ENCODE measurements around the gene PTCH2. TPM values are rescaled to one million over a fixed set of nuclear protein-coding genes. Genes with fewer than 3 reads are reported as not detected.

Gene PTCH2, protein sequence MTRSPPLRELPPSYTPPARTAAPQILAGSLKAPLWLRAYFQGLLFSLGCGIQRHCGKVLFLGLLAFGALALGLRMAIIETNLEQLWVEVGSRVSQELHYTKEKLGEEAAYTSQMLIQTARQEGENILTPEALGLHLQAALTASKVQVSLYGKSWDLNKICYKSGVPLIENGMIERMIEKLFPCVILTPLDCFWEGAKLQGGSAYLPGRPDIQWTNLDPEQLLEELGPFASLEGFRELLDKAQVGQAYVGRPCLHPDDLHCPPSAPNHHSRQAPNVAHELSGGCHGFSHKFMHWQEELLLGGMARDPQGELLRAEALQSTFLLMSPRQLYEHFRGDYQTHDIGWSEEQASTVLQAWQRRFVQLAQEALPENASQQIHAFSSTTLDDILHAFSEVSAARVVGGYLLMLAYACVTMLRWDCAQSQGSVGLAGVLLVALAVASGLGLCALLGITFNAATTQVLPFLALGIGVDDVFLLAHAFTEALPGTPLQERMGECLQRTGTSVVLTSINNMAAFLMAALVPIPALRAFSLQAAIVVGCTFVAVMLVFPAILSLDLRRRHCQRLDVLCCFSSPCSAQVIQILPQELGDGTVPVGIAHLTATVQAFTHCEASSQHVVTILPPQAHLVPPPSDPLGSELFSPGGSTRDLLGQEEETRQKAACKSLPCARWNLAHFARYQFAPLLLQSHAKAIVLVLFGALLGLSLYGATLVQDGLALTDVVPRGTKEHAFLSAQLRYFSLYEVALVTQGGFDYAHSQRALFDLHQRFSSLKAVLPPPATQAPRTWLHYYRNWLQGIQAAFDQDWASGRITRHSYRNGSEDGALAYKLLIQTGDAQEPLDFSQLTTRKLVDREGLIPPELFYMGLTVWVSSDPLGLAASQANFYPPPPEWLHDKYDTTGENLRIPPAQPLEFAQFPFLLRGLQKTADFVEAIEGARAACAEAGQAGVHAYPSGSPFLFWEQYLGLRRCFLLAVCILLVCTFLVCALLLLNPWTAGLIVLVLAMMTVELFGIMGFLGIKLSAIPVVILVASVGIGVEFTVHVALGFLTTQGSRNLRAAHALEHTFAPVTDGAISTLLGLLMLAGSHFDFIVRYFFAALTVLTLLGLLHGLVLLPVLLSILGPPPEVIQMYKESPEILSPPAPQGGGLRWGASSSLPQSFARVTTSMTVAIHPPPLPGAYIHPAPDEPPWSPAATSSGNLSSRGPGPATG
- total RNA-seq (1 to 10 TPM; 1.1 to 1.7 TPM), polyA plus RNA-seq (not detected)

DNA sequence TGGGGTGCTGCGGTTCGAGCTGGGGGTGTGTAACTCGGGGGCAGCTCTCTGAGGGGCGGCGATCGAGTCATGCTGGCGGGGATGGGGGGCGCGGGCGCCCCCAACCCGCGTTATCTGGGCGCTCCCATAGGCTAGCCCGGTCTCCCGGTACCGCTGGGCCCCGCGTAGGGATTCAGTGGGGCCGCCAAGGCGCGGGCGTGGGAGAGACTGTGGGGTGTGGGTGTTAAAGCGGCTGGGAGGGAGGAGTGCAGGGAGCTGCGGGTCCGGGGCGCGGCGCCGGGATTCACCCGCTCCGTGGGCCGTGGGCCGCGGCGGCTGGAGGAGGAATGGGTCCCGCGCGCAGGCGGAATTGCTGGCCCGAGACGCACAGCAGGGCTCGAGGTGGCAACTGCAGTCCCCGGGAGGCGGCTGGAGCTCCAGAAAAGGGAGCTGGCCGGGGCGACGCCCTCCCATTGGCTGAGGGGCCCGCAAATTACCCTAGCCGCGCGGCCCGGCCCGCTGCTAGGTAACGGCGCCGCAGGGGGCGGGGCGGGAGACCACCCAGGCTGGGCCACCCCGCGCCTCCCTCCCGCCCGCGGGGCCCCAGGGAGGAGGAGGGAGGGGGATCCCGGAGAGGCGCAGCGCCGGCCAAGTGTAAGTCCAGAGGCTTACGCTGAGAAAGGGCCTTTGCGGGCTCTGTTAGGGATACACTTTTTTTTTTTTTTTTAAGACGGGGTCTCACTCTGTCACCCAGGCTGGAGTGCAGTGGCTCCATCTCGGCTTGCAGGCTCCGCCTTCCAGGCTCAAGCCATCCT lies at the start of gene PTCH2:
Gene PTCH2, minus strand, starts transcription at position 392 of the 794 bp plus-strand sequence. Its CDS starts 321 bp downstream, at position 71.
- peak in 2 of 5 donors; percentile 9 to 54 for DNase-seq
- H3K4me3 ChIP-seq (ENCODE audit: low read length) = no peak within 1 kb of the TSS
- POLR2A ChIA-PET = interaction anchor here (0.5 to 1.3 kb wide), 5 partner anchors 38 to 121 kb away, joined by 3 to 4 read pairs (median 4); partner anchors contain the start of gene PLK3

DNA sequence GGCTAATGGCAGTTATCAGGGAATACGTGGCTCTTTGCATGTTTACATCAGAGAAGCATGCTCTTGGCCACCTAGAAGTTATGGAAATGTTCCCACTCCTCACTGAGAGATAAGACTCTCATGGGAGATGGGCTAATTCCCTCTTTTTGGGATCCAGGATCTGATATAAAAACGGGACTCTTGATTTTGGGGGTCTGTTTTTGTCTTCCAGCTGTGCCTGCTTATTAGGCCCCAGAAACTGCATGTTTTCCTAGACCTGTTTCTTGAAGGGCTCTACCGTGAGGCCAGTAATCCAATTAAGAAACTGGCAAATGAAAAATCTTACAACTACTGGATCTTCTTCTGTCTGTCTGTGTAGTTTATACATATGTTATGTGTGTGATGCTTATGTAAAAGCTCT lies 47.0 kb upstream of the PTCH2 start:
- POLR2A ChIA-PET = no interaction called here
- no peak overlapping the region for H3K27ac Mint-ChIP-seq
- H3K27me3 Mint-ChIP-seq = no peaks in the 10 kb centered on the region
- Histone ChIP-seq H3K36me3 (ENCODE audit: insufficient read depth, low read length) (no peaks in the 10 kb centered on the region), H3K9me3 (ENCODE audit: low read length) (peaks cover 8% of the 10 kb centered on the region), H3K4me3 (ENCODE audit: low read length) (no peak overlapping the region), H3K27me3 (ENCODE audit: insufficient read depth, low read length, poor library complexity, severe bottlenecking) (no peaks in the 10 kb centered on the region), H3K27ac (ENCODE audit: low read depth, low read length) (no peak overlapping the region), H3K4me1 (ENCODE audit: insufficient read depth, low read length) (no peaks in the 10 kb centered on the region)
- peaks cover 8 to 10% (median 9%) of the 10 kb centered on the region in 5 donors for H3K9me3 Mint-ChIP-seq
- no peak for DNase-seq
- H3K4me1 Mint-ChIP-seq = no peaks in the 10 kb centered on the region
- CTCF ChIA-PET = no interaction called here
- peaks cover 23 to 62% (median 44%) of the 10 kb centered on the region in 3 donors for H3K36me3 Mint-ChIP-seq
- no peak overlapping the region for H3K4me3 Mint-ChIP-seq

More for the DNA sequence above, at the start of gene PTCH2:
- H3K36me3 ChIP-seq (ENCODE audit: insufficient read depth, low read length) = no peaks in the 10 kb centered on the region
- H3K9me3 ChIP-seq (ENCODE audit: low read length) = no peaks in the 10 kb centered on the region
- peaks cover 4 to 11% (median 8%) of the 10 kb centered on the region in 3 donors for H3K4me1 Mint-ChIP-seq
- H3K27ac ChIP-seq (ENCODE audit: low read depth, low read length) = no peak within 1 kb of the TSS
- peaks cover 22 to 26% of the 10 kb centered on the region in 2 donors for H3K27me3 Mint-ChIP-seq
- H3K4me1 ChIP-seq (ENCODE audit: insufficient read depth, low read length) = no peaks in the 10 kb centered on the region
- H3K36me3 Mint-ChIP-seq = peaks cover 0 to 4% (median 0%) of the 10 kb centered on the region in 3 donors
- peak within 1 kb of the TSS; percentile 44 to 85 (median 60) for H3K4me3 Mint-ChIP-seq
- CTCF ChIA-PET = interaction anchor here (1.1 to 2.2 kb wide), 2 partner anchors 10 to 460 kb away, joined by 3 to 8 read pairs; no protein-coding TSS in a partner anchor
- H3K27ac Mint-ChIP-seq = peak within 1 kb of the TSS in 1 of 8 donors; percentile 79
- H3K9me3 Mint-ChIP-seq = no peaks in the 10 kb centered on the region
- peaks cover 4% of the 10 kb centered on the region for H3K27me3 ChIP-seq (ENCODE audit: insufficient read depth, low read length, poor library complexity, severe bottlenecking)

DNA sequence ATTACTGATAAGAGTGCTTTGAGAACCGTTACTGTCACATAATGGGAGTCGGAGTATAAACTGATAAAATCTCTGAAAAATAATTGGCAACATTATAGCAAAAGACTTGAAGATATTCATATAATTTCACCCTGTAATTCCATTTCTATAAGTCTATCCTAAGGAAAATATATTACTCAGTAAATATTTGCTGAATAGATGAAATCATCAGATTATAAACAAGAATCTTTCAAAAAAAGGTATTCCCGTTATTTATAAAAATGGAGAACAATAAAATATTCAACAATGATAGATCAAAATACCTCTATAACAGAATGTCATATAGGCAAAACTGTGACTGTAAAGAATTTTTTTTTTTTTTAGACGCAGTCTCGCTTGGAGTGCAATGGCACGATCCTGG lies 42.4 kb upstream of the PTCH2 start:
- Histone ChIP-seq H3K27me3 (ENCODE audit: insufficient read depth, low read length, poor library complexity, severe bottlenecking) (no peaks in the 10 kb centered on the region), H3K4me1 (ENCODE audit: insufficient read depth, low read length) (no peaks in the 10 kb centered on the region), H3K36me3 (ENCODE audit: insufficient read depth, low read length) (no peaks in the 10 kb centered on the region), H3K4me3 (ENCODE audit: low read length) (no peak overlapping the region), H3K27ac (ENCODE audit: low read depth, low read length) (no peak overlapping the region), H3K9me3 (ENCODE audit: low read length) (peaks cover 5% of the 10 kb centered on the region)
- Mint-ChIP-seq H3K9me3 (peaks cover under 1 to 6% (median 4%) of the 10 kb centered on the region in 5 donors), H3K27ac (no peak overlapping the region), H3K27me3 (no peaks in the 10 kb centered on the region), H3K36me3 (peaks cover 17 to 61% (median 41%) of the 10 kb centered on the region in 3 donors), H3K4me3 (no peak overlapping the region), H3K4me1 (no peaks in the 10 kb centered on the region)
- no peak for DNase-seq
- ChIA-PET CTCF (no interaction called here), POLR2A (no interaction called here)

DNA sequence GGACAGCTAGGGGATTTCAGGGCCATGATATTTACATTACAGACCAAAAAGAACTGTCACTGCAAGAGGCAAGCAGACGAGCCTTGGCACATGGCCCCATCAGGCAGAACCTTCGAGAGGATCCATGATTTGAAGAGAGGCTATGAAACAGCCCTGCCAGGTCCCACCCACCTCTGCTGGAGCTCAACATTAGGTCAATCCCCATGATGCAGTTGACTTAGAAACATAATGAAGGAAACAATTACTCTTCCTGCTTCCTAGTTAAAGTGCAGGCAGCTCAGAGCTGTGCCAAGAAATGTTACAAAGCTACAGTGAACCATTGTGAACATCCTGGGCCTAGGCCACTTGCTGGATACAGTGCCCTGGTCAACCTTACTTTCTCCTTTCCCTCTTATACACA lies 41.7 kb upstream of the PTCH2 start:
- Mint-ChIP-seq H3K4me3 (no peak overlapping the region), H3K4me1 (no peaks in the 10 kb centered on the region), H3K27me3 (no peaks in the 10 kb centered on the region), H3K27ac (peak overlapping the region in 2 of 8 donors; percentile 49 to 50), H3K36me3 (peaks cover 15 to 63% (median 40%) of the 10 kb centered on the region in 3 donors), H3K9me3 (peaks cover 0 to 4% (median 0%) of the 10 kb centered on the region in 5 donors)
- H3K36me3 ChIP-seq (ENCODE audit: insufficient read depth, low read length) = peaks cover 2% of the 10 kb centered on the region
- ChIA-PET CTCF (no interaction called here), POLR2A (no interaction called here)
- peaks cover 4% of the 10 kb centered on the region for H3K9me3 ChIP-seq (ENCODE audit: low read length)
- no peak for DNase-seq
- H3K4me1 ChIP-seq (ENCODE audit: insufficient read depth, low read length) = no peaks in the 10 kb centered on the region
- H3K4me3 ChIP-seq (ENCODE audit: low read length) = no peak overlapping the region
- H3K27me3 ChIP-seq (ENCODE audit: insufficient read depth, low read length, poor library complexity, severe bottlenecking) = no peaks in the 10 kb centered on the region
- no peak overlapping the region for H3K27ac ChIP-seq (ENCODE audit: low read depth, low read length)

DNA sequence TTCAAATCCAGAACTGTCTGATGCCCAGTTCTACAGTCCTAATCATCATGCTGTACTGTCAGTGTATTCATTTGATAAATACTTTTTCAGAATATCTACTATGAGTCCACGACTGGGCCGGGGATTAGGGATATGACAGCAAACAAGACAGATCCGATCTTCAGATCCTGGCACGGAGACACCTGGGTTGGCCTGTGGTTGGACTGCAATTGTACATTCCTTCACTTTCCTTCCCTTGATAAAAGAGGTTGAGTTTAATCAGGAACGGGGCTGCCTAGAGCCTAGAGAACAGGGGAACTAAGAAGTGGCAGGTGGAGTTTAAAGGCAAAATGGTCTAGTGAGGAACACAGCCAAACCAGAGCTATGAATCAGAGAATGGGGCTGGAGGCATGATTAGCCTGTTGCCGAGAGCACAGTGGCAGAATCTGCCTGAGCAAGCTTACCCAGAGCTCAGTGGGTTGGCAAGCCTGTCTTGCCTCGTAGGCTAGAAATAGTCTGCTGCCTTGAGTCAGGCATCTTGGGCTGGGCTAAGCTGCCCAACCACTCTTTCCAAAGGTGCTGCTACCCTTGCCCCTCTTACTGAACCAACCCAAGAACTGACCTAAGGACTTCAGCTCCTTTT lies 38.1 kb upstream of the PTCH2 start:
- CTCF ChIA-PET = interaction anchor here (0.9 kb wide), 1 partner anchor 88 kb away, joined by 3 read pairs; no protein-coding TSS in a partner anchor
- Mint-ChIP-seq H3K36me3 (peaks cover 17 to 61% (median 29%) of the 10 kb centered on the region in 3 donors), H3K9me3 (no peaks in the 10 kb centered on the region), H3K4me3 (no peak overlapping the region), H3K27ac (peak overlapping the region in 1 of 8 donors; percentile 95), H3K27me3 (no peaks in the 10 kb centered on the region), H3K4me1 (no peaks in the 10 kb centered on the region)
- Histone ChIP-seq H3K4me1 (ENCODE audit: insufficient read depth, low read length) (no peaks in the 10 kb centered on the region), H3K27ac (ENCODE audit: low read depth, low read length) (no peak overlapping the region), H3K27me3 (ENCODE audit: insufficient read depth, low read length, poor library complexity, severe bottlenecking) (no peaks in the 10 kb centered on the region), H3K4me3 (ENCODE audit: low read length) (no peak overlapping the region), H3K9me3 (ENCODE audit: low read length) (no peaks in the 10 kb centered on the region), H3K36me3 (ENCODE audit: insufficient read depth, low read length) (peaks cover 9% of the 10 kb centered on the region)
- no peak for DNase-seq
- POLR2A ChIA-PET = no interaction called here

DNA sequence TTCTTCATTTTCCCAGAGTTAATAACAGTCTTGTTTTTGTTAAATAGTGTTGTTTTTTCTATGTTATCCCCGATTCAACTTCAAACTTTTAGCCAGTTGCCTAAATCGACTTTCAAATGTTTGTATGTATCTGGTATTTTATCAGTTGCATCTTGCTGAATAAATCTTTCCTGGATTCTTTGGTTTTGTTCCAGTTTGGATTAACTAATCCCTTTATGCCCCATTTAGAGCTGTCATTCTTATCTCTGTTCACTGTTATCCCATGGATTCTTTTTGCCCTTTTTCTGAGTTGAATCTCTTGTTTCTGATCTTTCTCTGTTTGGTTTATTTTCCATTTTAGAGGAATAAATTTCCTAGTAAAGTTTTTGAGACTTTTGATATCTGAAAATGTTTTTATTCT lies 31.1 kb upstream of the PTCH2 start:
- H3K36me3 ChIP-seq (ENCODE audit: insufficient read depth, low read length) = peaks cover 10% of the 10 kb centered on the region
- no peak overlapping the region for H3K27ac ChIP-seq (ENCODE audit: low read depth, low read length)
- no peaks in the 10 kb centered on the region for H3K4me1 ChIP-seq (ENCODE audit: insufficient read depth, low read length)
- Mint-ChIP-seq H3K36me3 (peaks cover 4 to 61% (median 19%) of the 10 kb centered on the region in 3 donors), H3K9me3 (no peaks in the 10 kb centered on the region), H3K27ac (peak overlapping the region in 1 of 8 donors; percentile 54), H3K27me3 (no peaks in the 10 kb centered on the region), H3K4me3 (no peak overlapping the region), H3K4me1 (no peaks in the 10 kb centered on the region)
- H3K27me3 ChIP-seq (ENCODE audit: insufficient read depth, low read length, poor library complexity, severe bottlenecking) = no peaks in the 10 kb centered on the region
- no peak overlapping the region for H3K4me3 ChIP-seq (ENCODE audit: low read length)
- H3K9me3 ChIP-seq (ENCODE audit: low read length) = no peaks in the 10 kb centered on the region
- ChIA-PET POLR2A (no interaction called here), CTCF (no interaction called here)
- no peak for DNase-seq

DNA sequence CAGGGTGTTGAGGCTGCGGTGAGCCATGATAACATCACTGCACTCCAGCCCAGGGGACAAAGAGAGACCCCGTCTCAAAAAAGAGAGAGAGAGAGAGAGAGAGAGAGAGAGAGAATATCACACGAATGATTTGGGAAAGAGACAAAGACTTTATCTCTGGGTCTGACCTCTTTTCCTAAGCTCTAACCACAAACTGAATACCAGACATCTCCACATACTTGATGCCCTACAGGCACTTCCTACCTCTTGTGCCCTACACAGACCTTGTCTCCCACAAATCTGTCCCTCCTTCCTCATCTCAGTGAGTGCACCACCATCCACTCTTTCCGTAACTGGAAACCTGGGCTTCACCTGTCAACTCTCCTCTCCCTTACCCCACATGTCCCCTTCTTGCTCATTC lies 27.0 kb upstream of the PTCH2 start:
- Mint-ChIP-seq H3K4me1 (no peaks in the 10 kb centered on the region), H3K9me3 (no peaks in the 10 kb centered on the region), H3K4me3 (no peak overlapping the region), H3K27me3 (no peaks in the 10 kb centered on the region), H3K36me3 (peaks cover 4 to 59% (median 22%) of the 10 kb centered on the region in 3 donors), H3K27ac (peak overlapping the region in 4 of 8 donors; percentile 16 to 82 (median 56))
- no peaks in the 10 kb centered on the region for H3K9me3 ChIP-seq (ENCODE audit: low read length)
- no peaks in the 10 kb centered on the region for H3K27me3 ChIP-seq (ENCODE audit: insufficient read depth, low read length, poor library complexity, severe bottlenecking)
- ChIA-PET POLR2A (no interaction called here), CTCF (no interaction called here)
- H3K36me3 ChIP-seq (ENCODE audit: insufficient read depth, low read length) = peaks cover 9% of the 10 kb centered on the region
- no peaks in the 10 kb centered on the region for H3K4me1 ChIP-seq (ENCODE audit: insufficient read depth, low read length)
- no peak overlapping the region for H3K27ac ChIP-seq (ENCODE audit: low read depth, low read length)
- H3K4me3 ChIP-seq (ENCODE audit: low read length) = no peak overlapping the region
- DNase-seq = no peak
